ENCODE data around the gene ODAPH.

Gene ODAPH

DNA sequence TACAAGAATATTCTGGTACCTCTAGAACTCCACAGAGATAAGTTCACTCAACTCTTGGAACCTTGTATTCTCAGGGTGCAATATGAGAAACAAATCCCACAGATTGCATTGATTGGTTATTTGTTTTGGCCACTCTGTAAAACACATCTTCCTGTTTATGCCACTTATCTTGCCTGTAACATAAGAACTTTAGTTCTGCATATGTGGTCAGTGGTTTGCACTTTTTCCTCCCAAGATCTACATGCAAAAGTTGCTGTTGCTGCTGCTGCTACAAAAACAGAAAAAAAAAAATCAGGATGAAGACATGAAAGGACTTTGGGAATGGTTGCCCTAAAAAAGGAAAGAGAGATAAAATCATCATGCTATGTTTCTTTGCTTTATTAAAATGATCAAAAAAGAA, 9.6 kb downstream of the ODAPH start:
- no peaks in the 10 kb centered on the region for H3K27me3 ChIP-seq (ENCODE audit: insufficient read depth, low read length, poor library complexity)

GRCh38 chr4:75566911-75567310, 11.0 kb downstream of the ODAPH start:
- H3K9me3 ChIP-seq (ENCODE audit: insufficient read depth, low read length, severe bottlenecking), result no peaks in the 10 kb centered on the region
- H2AFZ ChIP-seq (ENCODE audit: low read depth, low read length), result no peak overlapping the region
- DNase-seq (no peak), ATAC-seq (ENCODE audit: insufficient read depth, low read depth) (no peak)
- no peaks in the 10 kb centered on the region for H4K20me1 ChIP-seq (ENCODE audit: insufficient read depth, low read length)
- H3K4me1 ChIP-seq (ENCODE audit: insufficient read depth, low read length), result no peaks in the 10 kb centered on the region
- H3K4me2 ChIP-seq (ENCODE audit: insufficient read depth, low read length), result no peak overlapping the region
- no peaks in the 10 kb centered on the region for H3K27me3 ChIP-seq (ENCODE audit: insufficient read depth, low read length, poor library complexity)
- no peak overlapping the region for H3K27ac ChIP-seq (ENCODE audit: low read length)
- no peak overlapping the region for H3K4me3 ChIP-seq (ENCODE audit: low read depth in 1 of 2, low read length in 2 of 2)
- no peaks in the 10 kb centered on the region for H3K36me3 ChIP-seq (ENCODE audit: insufficient read depth, low read length)
- TF ChIP-seq, protein P1, sequence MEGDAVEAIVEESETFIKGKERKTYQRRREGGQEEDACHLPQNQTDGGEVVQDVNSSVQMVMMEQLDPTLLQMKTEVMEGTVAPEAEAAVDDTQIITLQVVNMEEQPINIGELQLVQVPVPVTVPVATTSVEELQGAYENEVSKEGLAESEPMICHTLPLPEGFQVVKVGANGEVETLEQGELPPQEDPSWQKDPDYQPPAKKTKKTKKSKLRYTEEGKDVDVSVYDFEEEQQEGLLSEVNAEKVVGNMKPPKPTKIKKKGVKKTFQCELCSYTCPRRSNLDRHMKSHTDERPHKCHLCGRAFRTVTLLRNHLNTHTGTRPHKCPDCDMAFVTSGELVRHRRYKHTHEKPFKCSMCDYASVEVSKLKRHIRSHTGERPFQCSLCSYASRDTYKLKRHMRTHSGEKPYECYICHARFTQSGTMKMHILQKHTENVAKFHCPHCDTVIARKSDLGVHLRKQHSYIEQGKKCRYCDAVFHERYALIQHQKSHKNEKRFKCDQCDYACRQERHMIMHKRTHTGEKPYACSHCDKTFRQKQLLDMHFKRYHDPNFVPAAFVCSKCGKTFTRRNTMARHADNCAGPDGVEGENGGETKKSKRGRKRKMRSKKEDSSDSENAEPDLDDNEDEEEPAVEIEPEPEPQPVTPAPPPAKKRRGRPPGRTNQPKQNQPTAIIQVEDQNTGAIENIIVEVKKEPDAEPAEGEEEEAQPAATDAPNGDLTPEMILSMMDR (IDR thresholded peaks at IDR 0.05; ENCODE audit: borderline replicate concordance, extremely low read depth, low read length, poor library complexity, severe bottlenecking), result no peak
- H3K79me2 ChIP-seq (ENCODE audit: insufficient read depth, low read length), result no peaks in the 10 kb centered on the region
- no peak overlapping the region for H3K9ac ChIP-seq (ENCODE audit: low read depth, low read length)

More for the DNA sequence above, 9.6 kb downstream of the ODAPH start:
- no peak overlapping the region for H3K9ac ChIP-seq (ENCODE audit: low read depth, low read length)
- no peak overlapping the region for H3K4me3 ChIP-seq (ENCODE audit: low read depth in 1 of 2, low read length in 2 of 2)
- H3K27ac ChIP-seq (ENCODE audit: low read length), result no peak overlapping the region
- no peak for TF ChIP-seq EZH2 (IDR thresholded peaks at IDR 0.05; ENCODE audit: borderline replicate concordance, low read depth, low read length, severe bottlenecking)
- TF ChIP-seq, protein P1 (IDR thresholded peaks at IDR 0.05; ENCODE audit: borderline replicate concordance, extremely low read depth, low read length, poor library complexity, severe bottlenecking), result no peak
- DNase-seq (no peak), ATAC-seq (ENCODE audit: insufficient read depth, low read depth) (no peak)
- H2AFZ ChIP-seq (ENCODE audit: low read depth, low read length), result no peak overlapping the region
- no peaks in the 10 kb centered on the region for H3K4me1 ChIP-seq (ENCODE audit: insufficient read depth, low read length)
- H3K79me2 ChIP-seq (ENCODE audit: insufficient read depth, low read length), result no peaks in the 10 kb centered on the region
- H4K20me1 ChIP-seq (ENCODE audit: insufficient read depth, low read length), result no peaks in the 10 kb centered on the region
- H3K9me3 ChIP-seq (ENCODE audit: insufficient read depth, low read length, severe bottlenecking), result no peaks in the 10 kb centered on the region
- no peaks in the 10 kb centered on the region for H3K36me3 ChIP-seq (ENCODE audit: insufficient read depth, low read length)
- H3K4me2 ChIP-seq (ENCODE audit: insufficient read depth, low read length), result no peak overlapping the region

- H3K9ac ChIP-seq (ENCODE audit: low read depth, low read length), result no peak overlapping the region
- no peak for TF ChIP-seq EZH2 (IDR thresholded peaks at IDR 0.05; ENCODE audit: borderline replicate concordance, low read depth, low read length, severe bottlenecking)
- TF ChIP-seq, protein P1 (IDR thresholded peaks at IDR 0.05; ENCODE audit: borderline replicate concordance, extremely low read depth, low read length, poor library complexity, severe bottlenecking), result no peak
- DNase-seq, result no peak
Observed at GRCh38 chr4:75567725-75568124, 11.9 kb downstream of the ODAPH start.

GRCh38 chr4:75584067-75584466, 28.2 kb downstream of the ODAPH start:
- Histone ChIP-seq H3K9ac (ENCODE audit: low read depth, low read length) (no peak overlapping the region), H4K20me1 (ENCODE audit: insufficient read depth, low read length) (no peaks in the 10 kb centered on the region), H3K36me3 (ENCODE audit: insufficient read depth, low read length) (no peaks in the 10 kb centered on the region), H2AFZ (ENCODE audit: low read depth, low read length) (no peak overlapping the region), H3K27ac (ENCODE audit: low read length) (no peak overlapping the region), H3K27me3 (ENCODE audit: insufficient read depth, low read length, poor library complexity) (peaks cover 5% of the 10 kb centered on the region), H3K79me2 (ENCODE audit: insufficient read depth, low read length) (no peaks in the 10 kb centered on the region), H3K4me2 (ENCODE audit: insufficient read depth, low read length) (no peak overlapping the region), H3K9me3 (ENCODE audit: insufficient read depth, low read length, severe bottlenecking) (no peaks in the 10 kb centered on the region), H3K4me3 (ENCODE audit: low read depth in 1 of 2, low read length in 2 of 2) (no peak overlapping the region), H3K4me1 (ENCODE audit: insufficient read depth, low read length) (no peaks in the 10 kb centered on the region)
- TF ChIP-seq, protein P1 (IDR thresholded peaks at IDR 0.05; ENCODE audit: borderline replicate concordance, extremely low read depth, low read length, poor library complexity, severe bottlenecking), result no peak
- no peak for TF ChIP-seq EZH2 (IDR thresholded peaks at IDR 0.05; ENCODE audit: borderline replicate concordance, low read depth, low read length, severe bottlenecking)
- ATAC-seq (ENCODE audit: insufficient read depth, low read depth) (no peak), DNase-seq (no peak)

More at GRCh38 chr4:75567725-75568124, 11.9 kb downstream of the ODAPH start:
- no peaks in the 10 kb centered on the region for H3K36me3 ChIP-seq (ENCODE audit: insufficient read depth, low read length)
- no peak overlapping the region for H3K4me2 ChIP-seq (ENCODE audit: insufficient read depth, low read length)
- no peaks in the 10 kb centered on the region for H3K9me3 ChIP-seq (ENCODE audit: insufficient read depth, low read length, severe bottlenecking)
- H4K20me1 ChIP-seq (ENCODE audit: insufficient read depth, low read length), result no peaks in the 10 kb centered on the region
- no peak overlapping the region for H2AFZ ChIP-seq (ENCODE audit: low read depth, low read length)
- no peak for ATAC-seq (ENCODE audit: insufficient read depth, low read depth)
- H3K4me3 ChIP-seq (ENCODE audit: low read depth in 1 of 2, low read length in 2 of 2), result no peak overlapping the region
- H3K4me1 ChIP-seq (ENCODE audit: insufficient read depth, low read length), result no peaks in the 10 kb centered on the region
- H3K27ac ChIP-seq (ENCODE audit: low read length), result no peak overlapping the region
- no peaks in the 10 kb centered on the region for H3K79me2 ChIP-seq (ENCODE audit: insufficient read depth, low read length)
- H3K27me3 ChIP-seq (ENCODE audit: insufficient read depth, low read length, poor library complexity), result no peaks in the 10 kb centered on the region

Measured in DND-41 (cell line).